SK-N-MC (cell line): Measurements from ENCODE around the gene PCDH15.

Source experiments
- EZH2 ChIP-seq: fragments of 200-600 bp; sonication (generic); IDR thresholded peaks from one replicate; pipeline ENCODE4 v1.6.1; 2017; ENCODE audit warnings: antibody characterized with exemption
- FOXP2 ChIP-seq: optimal IDR thresholded peaks from 2 replicates; pipeline ENCODE3; 2011; ENCODE audit warnings: mild to moderate bottlenecking, moderate library complexity; ENCODE audit not compliant: insufficient read depth; ENCODE audit errors: extremely low read length, control extremely low read depth
- POLR2AphosphoS5 ChIP-seq: IDR thresholded peaks from 2 replicates; pipeline ENCODE4 v1.6.1; 2012; ENCODE audit warnings: mild to moderate bottlenecking, low read depth, low read length, borderline replicate concordance

DNA sequence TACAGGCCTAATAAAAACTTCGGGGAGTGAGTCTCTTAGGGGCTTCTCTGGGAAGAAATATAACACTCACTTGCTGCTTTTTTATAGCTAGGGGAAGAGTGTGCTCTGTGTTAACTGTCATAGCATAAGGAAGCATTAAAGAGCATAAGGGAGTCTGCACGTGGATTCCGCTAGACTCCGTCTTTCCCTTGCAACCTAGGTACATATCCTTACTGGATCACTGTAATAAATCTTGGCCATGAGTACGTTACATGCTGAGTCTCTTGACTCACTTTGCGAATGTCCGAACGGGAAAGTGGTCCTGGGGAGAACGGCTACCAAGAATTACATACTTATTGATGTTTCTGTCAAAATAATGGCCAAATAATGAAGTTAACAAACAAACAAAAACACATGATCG is 1029.3 kb downstream of the PCDH15 start:
- no peak for TF ChIP-seq POLR2AphosphoS5
- no peak for TF ChIP-seq EZH2
- TF ChIP-seq FOXP2, result no peak
